Spinal cord (tissue), 10 donors: ENCODE data around the gene ALOX12B. TPM values are rescaled to one million over a fixed set of nuclear protein-coding genes. Genes with fewer than 3 reads are reported as not detected.
"Not testable (repeated sequence)": the region's sequence is repeated elsewhere in the genome, so short reads cannot be mapped to it uniquely, and the experiment has no call there.

Source experiments
- DNase-seq, 6 donors: peaks; one replicate each; pipeline versions ENCODE4 v3.0.0 to v3.0.0-alpha.2; 2013 to 2015; ENCODE audit warnings: low spot score in 6 of 6, low read depth in 4 of 6
- H3K27ac ChIP-seq: one replicate; pipeline ENCODE4 v1.5.1; 2013; ENCODE audit warnings: low read depth, low read length, control low read depth
- H3K27me3 ChIP-seq: one replicate; pipeline ENCODE4 v1.6.1; 2013; ENCODE audit warnings: low read length; ENCODE audit not compliant: control insufficient read depth, insufficient read depth
- H3K36me3 ChIP-seq: one replicate; pipeline ENCODE4 v1.6.1; 2013; ENCODE audit warnings: low read length; ENCODE audit not compliant: control insufficient read depth, insufficient read depth
- H3K4me1 ChIP-seq: one replicate; pipeline ENCODE4 v1.6.1; 2013; ENCODE audit warnings: low read length; ENCODE audit not compliant: control insufficient read depth, insufficient read depth
- H3K4me3 ChIP-seq: one replicate; pipeline ENCODE4 v1.5.1; 2013; ENCODE audit warnings: low read depth, low read length, control low read depth
- H3K9me3 ChIP-seq: one replicate; pipeline ENCODE4 v1.6.1; 2013; ENCODE audit warnings: low read length; ENCODE audit not compliant: control insufficient read depth, insufficient read depth
- WGBS: methylation state at CpG from one replicate; pipeline ENCODE4 v1.1.5; 2013; ENCODE audit warnings: missing lambda C conversion rate; ENCODE audit not compliant: insufficient coverage; 5-methylcytosine and 5-hydroxymethylcytosine counted together
- polyA plus RNA-seq, 2 donors: library from polyadenylated mRNA; unstranded; fragments of 120-200 nt; gene quantifications; one replicate each; pipeline ENCODE4 v1.2.1, GENCODE V29; 2013; ENCODE audit not compliant: insufficient read length in 2 of 2
- total RNA-seq, 2 donors: library from RNA; depleted of rRNA in 1 of 2; stranded (reverse); fragments of 120-200 nt in 1 of 2; fragments of >200 nt in 1 of 2; gene quantifications; one replicate each; pipeline versions ENCODE4 v1.2.3 to v1.2.4, GENCODE V29; 2013 to 2014
- donor health status: healthy.

Gene ALOX12B
- total and polyA plus RNA-seq, 4 donors, result 0.30 to 1.1 (median 0.60) TPM; not detected in 1

DNA sequence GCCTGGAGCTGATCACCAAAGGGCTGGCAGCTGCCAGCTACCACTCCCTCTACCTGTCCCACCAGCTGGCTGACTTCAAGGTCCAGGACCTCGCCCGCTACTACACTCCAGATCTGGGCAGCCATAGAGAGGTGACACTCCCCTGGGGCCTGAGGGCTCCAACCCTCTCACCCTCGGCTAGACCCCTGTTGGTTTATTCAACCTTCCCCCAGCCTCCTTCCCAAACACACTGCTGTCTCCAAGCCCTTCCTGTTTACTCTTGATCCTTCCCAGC lies 18.0 kb downstream of the ALOX12B start:
- Histone ChIP-seq H3K27me3 (peaks cover 72% of the 10 kb centered on the region), H3K9me3 (no peaks in the 10 kb centered on the region), H3K27ac (no peak overlapping the region), H3K4me3 (no peak overlapping the region), H3K4me1 (peaks cover 21% of the 10 kb centered on the region), H3K36me3 (no peaks in the 10 kb centered on the region)
- 78% methylated on average over 2 of the region's 3 CpGs for WGBS
- DNase-seq, result no peak

DNA sequence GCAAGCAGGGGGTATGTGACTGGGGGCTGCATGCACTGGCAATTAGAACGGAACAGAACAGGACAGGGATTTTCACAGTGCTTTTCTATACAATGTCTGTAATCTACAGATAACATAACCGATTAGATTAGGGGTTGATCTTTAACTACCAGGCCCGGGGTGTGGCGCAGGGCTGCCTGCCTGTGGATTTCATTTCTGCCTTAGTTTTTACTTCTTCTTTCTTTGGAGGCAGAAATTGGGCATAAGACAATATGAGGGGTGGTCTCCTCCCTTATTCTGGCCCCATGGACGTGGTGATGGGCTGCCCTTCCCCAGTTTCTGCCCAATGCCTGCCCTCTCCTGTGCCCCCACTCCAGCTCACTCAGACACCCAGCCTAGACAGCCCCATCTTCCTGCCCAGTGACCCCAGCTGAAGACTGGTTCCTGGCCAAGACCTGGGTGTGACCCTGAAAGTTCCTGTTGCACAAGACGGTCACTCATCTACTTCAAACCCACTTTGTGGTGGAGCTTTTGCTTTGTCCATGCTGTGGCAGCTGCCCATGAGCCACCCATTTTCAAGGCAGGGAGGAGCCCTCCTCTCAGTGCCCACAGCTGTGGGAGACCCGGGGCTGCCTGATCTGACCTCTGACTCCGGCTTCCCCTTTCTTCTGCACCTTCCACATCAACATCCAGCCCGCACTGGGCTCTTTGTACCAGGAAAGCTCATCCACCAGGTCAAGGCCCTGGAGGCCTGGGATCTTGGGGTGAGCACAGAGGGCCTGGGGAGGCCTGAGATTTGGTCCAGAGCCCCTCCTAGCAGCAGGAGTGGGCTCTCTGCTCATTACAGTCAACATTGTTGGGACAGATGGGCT lies 18.6 kb downstream of the ALOX12B start:
- no peaks in the 10 kb centered on the region for H3K9me3 ChIP-seq
- peaks cover 72% of the 10 kb centered on the region for H3K27me3 ChIP-seq
- H3K27ac ChIP-seq, result no peak overlapping the region
- peaks cover 19% of the 10 kb centered on the region for H3K4me1 ChIP-seq
- WGBS, result 76% methylated on average over 3 of the region's 9 CpGs
- no peak overlapping the region for H3K4me3 ChIP-seq
- no peaks in the 10 kb centered on the region for H3K36me3 ChIP-seq
- DNase-seq, result no peak

- Histone ChIP-seq H3K36me3 (no peaks in the 10 kb centered on the region), H3K4me1 (peaks cover 8% of the 10 kb centered on the region), H3K27me3 (peaks cover 71% of the 10 kb centered on the region)
Measured at GRCh38 chr17:8067806-8068205, 19.7 kb downstream of the ALOX12B start.

GRCh38 chr17:8066841-8067775 lies 20.4 kb downstream of the ALOX12B start:
- Histone ChIP-seq H3K36me3 (no peaks in the 10 kb centered on the region), H3K27ac (no peak overlapping the region)
- 63% methylated on average over 12 of the region's 15 CpGs for WGBS

More at GRCh38 chr17:8067806-8068205, 19.7 kb downstream of the ALOX12B start:
- WGBS, result no CpG with 5 or more reads among the region's 4 CpGs
- Histone ChIP-seq H3K27ac (no peak overlapping the region), H3K9me3 (no peaks in the 10 kb centered on the region), H3K4me3 (no peak overlapping the region)
- no peak for DNase-seq

DNA sequence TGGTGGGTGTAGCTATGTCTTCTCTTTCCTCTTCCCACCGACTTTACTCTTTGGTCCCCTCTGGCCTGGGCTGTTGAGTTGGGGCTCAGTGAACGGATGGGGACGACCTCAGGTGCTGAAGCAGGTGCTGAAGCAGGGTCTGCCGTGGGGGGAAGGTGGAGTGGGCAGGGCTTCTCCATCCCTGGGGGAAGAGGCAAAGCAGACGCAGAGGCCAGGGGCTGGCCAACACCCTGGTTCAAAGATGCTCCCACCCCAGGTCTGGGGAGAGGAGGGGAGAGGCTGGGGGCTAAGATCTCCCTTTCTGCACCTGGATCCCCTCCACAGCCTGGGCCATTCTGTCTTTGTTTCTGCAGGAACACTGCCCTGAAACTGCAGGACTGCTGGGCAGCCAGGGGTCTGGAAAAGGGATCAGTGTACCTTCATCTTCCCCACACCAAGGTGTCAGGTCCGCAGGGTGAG lies 22.9 kb downstream of the ALOX12B start:
- H3K36me3 ChIP-seq, result no peaks in the 10 kb centered on the region
- peaks cover 78% of the 10 kb centered on the region for H3K27me3 ChIP-seq
- H3K4me3 ChIP-seq, result no peak overlapping the region
- H3K9me3 ChIP-seq, result no peaks in the 10 kb centered on the region
- DNase-seq, result no peak
- H3K27ac ChIP-seq, result no peak overlapping the region
- WGBS, result 27% methylated on average over 5 of the region's 6 CpGs
- H3K4me1 ChIP-seq, result no peaks in the 10 kb centered on the region

More at GRCh38 chr17:8066841-8067775, 20.4 kb downstream of the ALOX12B start:
- Histone ChIP-seq H3K27me3 (peaks cover 71% of the 10 kb centered on the region), H3K4me3 (no peak overlapping the region), H3K4me1 (peaks cover under 1% of the 10 kb centered on the region), H3K9me3 (no peaks in the 10 kb centered on the region)
- DNase-seq, result no peak

GRCh38 chr17:8063761-8064534 lies 23.6 kb downstream of the ALOX12B start:
- Histone ChIP-seq H3K4me3 (no peak overlapping the region), H3K27ac (no peak overlapping the region), H3K4me1 (no peaks in the 10 kb centered on the region), H3K27me3 (peaks cover 78% of the 10 kb centered on the region), H3K36me3 (no peaks in the 10 kb centered on the region), H3K9me3 (no peaks in the 10 kb centered on the region)
- WGBS, result 5% methylated on average over 4 of the region's 28 CpGs
- no peak for DNase-seq

- H3K27me3 ChIP-seq, result peaks cover 81% of the 10 kb centered on the region
- H3K4me3 ChIP-seq, result no peak overlapping the region
- DNase-seq, result no peak
- H3K4me1 ChIP-seq, result no peaks in the 10 kb centered on the region
- H3K36me3 ChIP-seq, result no peaks in the 10 kb centered on the region
- WGBS, result 4% methylated on average over 7 of the region's 15 CpGs
- H3K27ac ChIP-seq, result no peak overlapping the region
- H3K9me3 ChIP-seq, result no peaks in the 10 kb centered on the region
Measured at GRCh38 chr17:8062807-8063483, 24.6 kb downstream of the ALOX12B start.

DNA sequence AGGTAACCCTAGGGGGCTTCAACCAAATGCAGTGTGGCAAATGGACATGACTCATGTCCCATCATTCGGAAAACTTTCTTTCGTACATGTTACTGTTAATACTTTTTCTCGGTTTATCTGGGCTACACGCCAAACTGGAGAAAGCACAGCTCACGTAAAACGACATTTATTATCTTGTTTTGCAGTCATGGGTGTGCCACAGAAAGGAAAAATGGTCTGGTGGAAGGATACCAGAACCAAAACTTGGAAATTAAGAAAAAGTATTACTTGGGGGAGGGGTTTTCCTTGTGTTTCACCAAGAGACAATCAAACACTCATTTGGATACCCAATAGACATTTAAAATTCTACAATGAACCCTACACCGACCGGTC lies 25.1 kb downstream of the ALOX12B start:
- Histone ChIP-seq H3K27me3 (peaks cover 79% of the 10 kb centered on the region), H3K4me1 (no peaks in the 10 kb centered on the region), H3K36me3 (no peaks in the 10 kb centered on the region), H3K9me3 (no peaks in the 10 kb centered on the region), H3K4me3 (no peak overlapping the region), H3K27ac (no peak overlapping the region)
- WGBS, result 8% methylated on average over 2 of the region's 8 CpGs
- DNase-seq, result no peak

- not testable (repeated sequence) for H3K4me1 ChIP-seq, DNase-seq, H3K4me3 ChIP-seq, H3K36me3 ChIP-seq, H3K27ac ChIP-seq, H3K9me3 ChIP-seq
- H3K27me3 ChIP-seq, result peaks cover 76% of the 10 kb centered on the region
- 26% methylated on average over 7 of the region's 8 CpGs for WGBS
Measured at GRCh38 chr17:8061851-8062250, 25.7 kb downstream of the ALOX12B start.
